H9 (cell line): ENCODE measurements around the gene NEUROD4. TPM values are rescaled to one million over a fixed set of nuclear protein-coding genes. Genes with fewer than 3 reads are reported as not detected.

Experiments
- DNase-seq: peaks from one replicate; pipeline ENCODE4 v3.0.0-alpha.2; 2017
- H2AFZ ChIP-seq: one replicate; pipeline ENCODE4 v1.6.1; 2013; ENCODE audit warnings: mild to moderate bottlenecking, low read length, control low read depth, moderate library complexity
- H2AK5ac ChIP-seq: 2 replicates; pipeline ENCODE4 v1.6.1; 2013; ENCODE audit warnings: low read length, control low read depth, mixed read lengths; ENCODE audit not compliant: insufficient read length
- H2BK120ac ChIP-seq: one replicate; pipeline ENCODE4 v1.6.1; 2013; ENCODE audit warnings: low read depth, mild to moderate bottlenecking, low read length, control low read depth, inconsistent platforms; ENCODE audit not compliant: poor library complexity, severe bottlenecking
- H2BK12ac ChIP-seq: 2 replicates; pipeline ENCODE4 v1.6.1; 2013; ENCODE audit warnings: low read length, control low read depth, mixed read lengths, low read depth; ENCODE audit not compliant: insufficient read length
- H2BK15ac ChIP-seq: 2 replicates; pipeline ENCODE4 v1.6.1; 2013; ENCODE audit warnings: low read depth, low read length, control low read depth
- H2BK20ac ChIP-seq: one replicate; pipeline ENCODE4 v1.6.1; 2013; ENCODE audit warnings: low read depth, mild to moderate bottlenecking, low read length, control low read depth, inconsistent platforms; ENCODE audit not compliant: poor library complexity, severe bottlenecking
- H2BK5ac ChIP-seq: 2 replicates; pipeline ENCODE4 v1.6.1; 2013; ENCODE audit warnings: low read length, control low read depth, mixed read lengths; ENCODE audit not compliant: insufficient read length
- H3K14ac ChIP-seq: 2 replicates; pipeline ENCODE4 v1.6.1; 2013; ENCODE audit warnings: low read length, control low read depth; ENCODE audit not compliant: insufficient read depth
- H3K18ac ChIP-seq: 2 replicates; pipeline ENCODE4 v1.6.1; 2013; ENCODE audit warnings: low read depth, mild to moderate bottlenecking, mixed read lengths, low read length, control low read depth; ENCODE audit not compliant: insufficient read length
- H3K23ac ChIP-seq: 2 replicates; pipeline ENCODE4 v1.6.1; 2013; ENCODE audit warnings: low read length, control low read depth, mixed read lengths, low read depth; ENCODE audit not compliant: insufficient read length
- H3K23me2 ChIP-seq: 2 replicates; pipeline ENCODE4 v1.6.1; 2013; ENCODE audit warnings: low read depth, mild to moderate bottlenecking, mixed read lengths, low read length, control low read depth; ENCODE audit not compliant: insufficient read length, poor library complexity, severe bottlenecking
- H3K27ac ChIP-seq: 2 replicates; pipeline ENCODE4 v1.5.1; 2013; ENCODE audit warnings: low read length, control low read depth, mixed read lengths, low read depth; ENCODE audit not compliant: insufficient read length
- H3K27me3 ChIP-seq: 2 replicates; pipeline ENCODE4 v1.6.1; 2013; ENCODE audit warnings: low read length, control low read depth, inconsistent platforms; ENCODE audit not compliant: insufficient read depth
- H3K4ac ChIP-seq: 2 replicates; pipeline ENCODE4 v1.6.1; 2013; ENCODE audit warnings: low read depth, mild to moderate bottlenecking, control low read depth, inconsistent platforms, low read length, moderate library complexity
- H3K4me1 ChIP-seq: 2 replicates; pipeline ENCODE4 v1.6.1; 2013; ENCODE audit warnings: low read length, control low read depth, inconsistent platforms; ENCODE audit not compliant: insufficient read depth
- H3K4me2 ChIP-seq: 2 replicates; pipeline ENCODE4 v1.6.1; 2013; ENCODE audit warnings: low read length, control low read depth, mixed read lengths; ENCODE audit not compliant: insufficient read length, insufficient read depth
- H3K56ac ChIP-seq: 2 replicates; pipeline ENCODE4 v1.6.1; 2013; ENCODE audit warnings: low read depth, mild to moderate bottlenecking, mixed read lengths, low read length, control low read depth; ENCODE audit not compliant: insufficient read length
- H3K79me1 ChIP-seq: 2 replicates; pipeline ENCODE4 v1.6.1; 2013; ENCODE audit warnings: low read depth, mild to moderate bottlenecking, moderate library complexity, low read length, control low read depth, inconsistent platforms; ENCODE audit not compliant: insufficient read depth, poor library complexity, severe bottlenecking
- H3K79me2 ChIP-seq: 2 replicates; pipeline ENCODE4 v1.6.1; 2013; ENCODE audit warnings: low read length, control low read depth, inconsistent platforms; ENCODE audit not compliant: insufficient read depth
- H3K9ac ChIP-seq: 2 replicates; pipeline ENCODE4 v1.6.1; 2013; ENCODE audit warnings: low read length, control low read depth, mixed read lengths; ENCODE audit not compliant: insufficient read length; ENCODE audit errors: extremely low read depth
- H3K9me3 ChIP-seq: one replicate; pipeline ENCODE4 v1.6.1; 2013; ENCODE audit warnings: low read depth, low read length, inconsistent platforms; ENCODE audit not compliant: control insufficient read depth
- H3T11ph ChIP-seq: one replicate; pipeline ENCODE4 v1.6.1; 2013; ENCODE audit warnings: mild to moderate bottlenecking, low read length, control low read depth, inconsistent platforms
- H4K20me1 ChIP-seq: one replicate; pipeline ENCODE4 v1.6.1; 2013; ENCODE audit not compliant: control insufficient read depth, insufficient read length, insufficient read depth
- H4K5ac ChIP-seq: 2 replicates; pipeline ENCODE4 v1.6.1; 2013; ENCODE audit warnings: low read depth, mild to moderate bottlenecking, mixed read lengths, low read length, control low read depth; ENCODE audit not compliant: insufficient read length
- H4K8ac ChIP-seq: replicated peaks from 2 replicates; pipeline ENCODE4 v1.6.1; 2013; ENCODE audit warnings: low read length, control low read depth, mixed read lengths, low read depth; ENCODE audit not compliant: insufficient read length
- H4K91ac ChIP-seq: 2 replicates; pipeline ENCODE4 v1.6.1; 2013; ENCODE audit warnings: low read depth, mild to moderate bottlenecking, moderate library complexity, mixed read lengths, low read length, control low read depth; ENCODE audit not compliant: insufficient read length
- H3K27ac Mint-ChIP-seq, 3 experiments: 2 replicates in 2 of 3; 3 replicates in 1 of 3; pipeline ENCODE4 v1.8.0; 2020 to 2021; ENCODE audit warnings: mixed read lengths in 3 of 3, mild to moderate bottlenecking in 1 of 3, moderate library complexity in 1 of 3
- H3K27me3 Mint-ChIP-seq: 2 replicates; pipeline ENCODE4 v1.8.0; 2021; ENCODE audit warnings: low read depth, mild to moderate bottlenecking, moderate library complexity, mixed read lengths
- H3K36me3 Mint-ChIP-seq, 3 experiments: 2 replicates in 2 of 3; 3 replicates in 1 of 3; pipeline ENCODE4 v1.8.0; 2020 to 2021; ENCODE audit warnings: low read depth in 3 of 3, mixed read lengths in 3 of 3; ENCODE audit not compliant: insufficient read depth in 1 of 3
- H3K4me1 Mint-ChIP-seq, 2 experiments: 2 replicates each; pipeline ENCODE4 v1.8.0; 2020; ENCODE audit warnings: mixed read lengths in 2 of 2
- H3K4me3 Mint-ChIP-seq, 2 experiments: 2 replicates in 1 of 2; 3 replicates in 1 of 2; pipeline ENCODE4 v1.8.0; 2020 to 2021; ENCODE audit warnings: mild to moderate bottlenecking in 2 of 2, mixed read lengths in 2 of 2, moderate library complexity in 1 of 2
- H3K9me3 Mint-ChIP-seq, 2 experiments: 2 replicates in 1 of 2; 3 replicates in 1 of 2; pipeline ENCODE4 v1.8.0; 2020; ENCODE audit warnings: mild to moderate bottlenecking in 2 of 2, mixed read lengths in 2 of 2, moderate library complexity in 1 of 2
- WGBS: extraction: QIAGEN DNeasy Blood & Tissue Kit; methylation state at CpG from one replicate; pipeline ENCODE4 v1.1.7; 2013; ENCODE audit warnings: missing lambda C conversion rate, low lambda C conversion rate, mixed read lengths; ENCODE audit not compliant: insufficient read length; ENCODE audit errors: extremely low coverage; 5-methylcytosine and 5-hydroxymethylcytosine counted together
- total RNA-seq: library from RNA; stranded (reverse); gene quantifications from 2 replicates; pipeline ENCODE4 v1.2.1, GENCODE V29; 2021
- TF ChIP-seq, protein P1 (sequence below): fragments of 200-600 bp; sonication (generic); conservative IDR thresholded peaks from 3 replicates; pipeline ENCODE4 v1.8.0; 2021; ENCODE audit warnings: antibody characterized with exemption, mild to moderate bottlenecking

The NEUROD4 gene
- total RNA-seq, 1 experiment from 2014 or later, result not detected

- H3K23ac ChIP-seq, result no peak overlapping the region
- H2BK15ac ChIP-seq, result no peak overlapping the region
- no peaks in the 10 kb centered on the region for H3K9me3 ChIP-seq
- no peak overlapping the region for H2AK5ac ChIP-seq
- Mint-ChIP-seq H3K4me1 (peaks cover 12 to 15% of the 10 kb centered on the region in 2 experiments), H3K27ac (peak overlapping the region in 1 of 3 experiments; percentile 43; a peak in 2 of 7 replicates), H3K4me3 (no peak overlapping the region), H3K27me3 (peaks cover 8% of the 10 kb centered on the region), H3K36me3 (peaks cover 5 to 12% (median 9%) of the 10 kb centered on the region in 3 experiments; a peak in 6 of 7 replicates), H3K9me3 (peaks cover 20 to 21% of the 10 kb centered on the region in 2 experiments)
- H3K18ac ChIP-seq, result no peak overlapping the region
- H3K79me1 ChIP-seq, result no peaks in the 10 kb centered on the region
- TF ChIP-seq, protein P1, sequence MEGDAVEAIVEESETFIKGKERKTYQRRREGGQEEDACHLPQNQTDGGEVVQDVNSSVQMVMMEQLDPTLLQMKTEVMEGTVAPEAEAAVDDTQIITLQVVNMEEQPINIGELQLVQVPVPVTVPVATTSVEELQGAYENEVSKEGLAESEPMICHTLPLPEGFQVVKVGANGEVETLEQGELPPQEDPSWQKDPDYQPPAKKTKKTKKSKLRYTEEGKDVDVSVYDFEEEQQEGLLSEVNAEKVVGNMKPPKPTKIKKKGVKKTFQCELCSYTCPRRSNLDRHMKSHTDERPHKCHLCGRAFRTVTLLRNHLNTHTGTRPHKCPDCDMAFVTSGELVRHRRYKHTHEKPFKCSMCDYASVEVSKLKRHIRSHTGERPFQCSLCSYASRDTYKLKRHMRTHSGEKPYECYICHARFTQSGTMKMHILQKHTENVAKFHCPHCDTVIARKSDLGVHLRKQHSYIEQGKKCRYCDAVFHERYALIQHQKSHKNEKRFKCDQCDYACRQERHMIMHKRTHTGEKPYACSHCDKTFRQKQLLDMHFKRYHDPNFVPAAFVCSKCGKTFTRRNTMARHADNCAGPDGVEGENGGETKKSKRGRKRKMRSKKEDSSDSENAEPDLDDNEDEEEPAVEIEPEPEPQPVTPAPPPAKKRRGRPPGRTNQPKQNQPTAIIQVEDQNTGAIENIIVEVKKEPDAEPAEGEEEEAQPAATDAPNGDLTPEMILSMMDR, result no peak
- H2AFZ ChIP-seq, result no peak overlapping the region
- no peak overlapping the region for H3K9ac ChIP-seq
- H2BK5ac ChIP-seq, result no peak overlapping the region
- no peak overlapping the region for H4K8ac ChIP-seq
- H3K4me1 ChIP-seq, result 0 out of 2 replicates have a peak, but pooled peaks cover 2% of the 10 kb centered on the region
- no peak overlapping the region for H4K91ac ChIP-seq
- no peak overlapping the region for H3T11ph ChIP-seq
- H2BK20ac ChIP-seq, result no peak overlapping the region
- no peak overlapping the region for H2BK12ac ChIP-seq
- no peak overlapping the region for H3K14ac ChIP-seq
- H4K5ac ChIP-seq, result no peak overlapping the region
- no peaks in the 10 kb centered on the region for H3K23me2 ChIP-seq
- no peak overlapping the region for H3K4me2 ChIP-seq
- no peak overlapping the region for H3K56ac ChIP-seq
- H2BK120ac ChIP-seq, result no peak overlapping the region
- no peak for DNase-seq
- H3K79me2 ChIP-seq, result no peaks in the 10 kb centered on the region
- H3K27me3 ChIP-seq, result no peaks in the 10 kb centered on the region
- H3K4ac ChIP-seq, result no peak overlapping the region
- no peak overlapping the region for H3K27ac ChIP-seq
- H4K20me1 ChIP-seq, result no peaks in the 10 kb centered on the region
- WGBS, result no CpG with 5 or more reads among the region's 6 CpGs
These were observed 10.7 kb upstream of the NEUROD4 start for GRCh38 chr12:55008944-55009585.
